SK-N-SH treated with all-trans-retinoic acid at 6 μM for 48 hours (cell line): ENCODE results near the gene TTLL13.
"Not testable (repeated sequence)": the region's sequence is repeated elsewhere in the genome, so short reads cannot be mapped to it uniquely, and the experiment has no call there.

Experiments used
- ATAC-seq: fragments of 200-7000 bp; cut with Tn5 transposase; 3 replicates; pipeline ENCODE4 v1.9.1; 2020; ENCODE audit warnings: mild to moderate bottlenecking, moderate library complexity
- ARNTL ChIP-seq: fragments of 450-650 bp; formaldehyde crosslinking; IDR thresholded peaks from 2 replicates; pipeline ENCODE4 v1.5.0; 2020; ENCODE audit warnings: low read depth, mild to moderate bottlenecking, moderate library complexity, borderline replicate concordance
- BACH2 ChIP-seq: fragments of 250-450 bp; sonication (Bioruptor Pico); IDR thresholded peaks from 2 replicates; pipeline ENCODE4 v1.9.0; 2021; ENCODE audit warnings: mild to moderate bottlenecking, borderline replicate concordance
- CSDC2 ChIP-seq: fragments of 250-450 bp; sonication (Bioruptor Pico); IDR thresholded peaks from 2 replicates; pipeline ENCODE4 v1.5.0; 2020; ENCODE audit warnings: mild to moderate bottlenecking, moderate library complexity
- ESRRG ChIP-seq: fragments of 250-450 bp; sonication (Bioruptor Pico); IDR thresholded peaks from 2 replicates; pipeline ENCODE4 v1.6.1; 2021; ENCODE audit warnings: mild to moderate bottlenecking
- GLIS3 ChIP-seq: fragments of 250-450 bp; sonication (Bioruptor Pico); IDR thresholded peaks from 2 replicates; pipeline ENCODE4 v1.5.0; 2020; ENCODE audit warnings: mild to moderate bottlenecking, moderate library complexity
- ISL1 ChIP-seq: fragments of 250-450 bp; sonication (Bioruptor Pico); IDR thresholded peaks from 2 replicates; pipeline ENCODE4 v2.1.2; 2022; ENCODE audit warnings: mild to moderate bottlenecking, moderate library complexity
- OSR1 ChIP-seq: fragments of 250-450 bp; sonication (Bioruptor Pico); IDR thresholded peaks from 2 replicates; pipeline ENCODE4 v1.8.0; 2022; ENCODE audit warnings: moderate library complexity, mild to moderate bottlenecking, inconsistent platforms
- PPARA ChIP-seq: fragments of 250-450 bp; sonication (Bioruptor Pico); IDR thresholded peaks from 2 replicates; pipeline ENCODE4 v1.5.0; 2020; ENCODE audit warnings: mild to moderate bottlenecking, borderline replicate concordance
- RARB ChIP-seq: fragments of 250-450 bp; sonication (Bioruptor Pico); IDR thresholded peaks from 2 replicates; pipeline ENCODE4 v1.8.0; 2021; ENCODE audit warnings: mild to moderate bottlenecking, moderate library complexity
- SNAI2 ChIP-seq: fragments of 250-450 bp; sonication (Bioruptor Pico); IDR thresholded peaks from 2 replicates; pipeline ENCODE4 v1.5.0; 2020; ENCODE audit warnings: mild to moderate bottlenecking, moderate library complexity
- TCF4 ChIP-seq: fragments of 250-450 bp; sonication (Bioruptor Pico); IDR thresholded peaks from 2 replicates; pipeline ENCODE4 v1.8.0; 2021; ENCODE audit warnings: mild to moderate bottlenecking, moderate library complexity, borderline replicate concordance
- TOX ChIP-seq: fragments of 250-450 bp; sonication (Bioruptor Pico); IDR thresholded peaks from 2 replicates; pipeline ENCODE4 v1.8.0; 2021; ENCODE audit warnings: mild to moderate bottlenecking, moderate library complexity, borderline replicate concordance
- ZC3H10 ChIP-seq: fragments of 250-450 bp; sonication (Bioruptor Pico); IDR thresholded peaks from 2 replicates; pipeline ENCODE4 v1.5.1; 2021; ENCODE audit warnings: mild to moderate bottlenecking, moderate library complexity
- ZFP30 ChIP-seq: fragments of 450-650 bp; formaldehyde crosslinking; IDR thresholded peaks from 2 replicates; pipeline ENCODE4 v1.5.0; 2022; ENCODE audit warnings: mild to moderate bottlenecking, moderate library complexity
- ZNF565 ChIP-seq: fragments of 450-650 bp; formaldehyde crosslinking; conservative IDR thresholded peaks from 2 replicates; pipeline ENCODE4 v1.5.0; 2020; ENCODE audit warnings: low read depth, mild to moderate bottlenecking, moderate library complexity
- ZNF70 ChIP-seq: fragments of 450-650 bp; formaldehyde crosslinking; IDR thresholded peaks from 2 replicates; pipeline ENCODE4 v1.5.0; 2020; ENCODE audit warnings: mild to moderate bottlenecking, moderate library complexity
- ZNF8 ChIP-seq: fragments of 450-650 bp; formaldehyde crosslinking; IDR thresholded peaks from 2 replicates; pipeline ENCODE4 v1.5.0; 2020; ENCODE audit warnings: mild to moderate bottlenecking, moderate library complexity
- TF ChIP-seq, protein P1 (sequence below): fragments of 250-450 bp; sonication (Bioruptor Pico); IDR thresholded peaks from 2 replicates; pipeline ENCODE4 v1.5.1; 2021; ENCODE audit warnings: mild to moderate bottlenecking, moderate library complexity
- TF ChIP-seq, protein P2 (sequence below): fragments of 250-450 bp; sonication (Bioruptor Pico); IDR thresholded peaks from 2 replicates; pipeline ENCODE4 v1.5.0; 2020; ENCODE audit warnings: mild to moderate bottlenecking, moderate library complexity
- TF ChIP-seq, protein P3 (sequence below): fragments of 250-450 bp; sonication (Bioruptor Pico); IDR thresholded peaks from 2 replicates; pipeline ENCODE4 v1.8.0; 2020; ENCODE audit warnings: mild to moderate bottlenecking, moderate library complexity, borderline replicate concordance
- TF ChIP-seq, protein P4 (sequence below): fragments of 250-450 bp; sonication (Bioruptor Pico); IDR thresholded peaks from 2 replicates; pipeline ENCODE4 v1.5.1; 2020; ENCODE audit warnings: low read depth, mild to moderate bottlenecking, moderate library complexity

The TTLL13 gene

DNA sequence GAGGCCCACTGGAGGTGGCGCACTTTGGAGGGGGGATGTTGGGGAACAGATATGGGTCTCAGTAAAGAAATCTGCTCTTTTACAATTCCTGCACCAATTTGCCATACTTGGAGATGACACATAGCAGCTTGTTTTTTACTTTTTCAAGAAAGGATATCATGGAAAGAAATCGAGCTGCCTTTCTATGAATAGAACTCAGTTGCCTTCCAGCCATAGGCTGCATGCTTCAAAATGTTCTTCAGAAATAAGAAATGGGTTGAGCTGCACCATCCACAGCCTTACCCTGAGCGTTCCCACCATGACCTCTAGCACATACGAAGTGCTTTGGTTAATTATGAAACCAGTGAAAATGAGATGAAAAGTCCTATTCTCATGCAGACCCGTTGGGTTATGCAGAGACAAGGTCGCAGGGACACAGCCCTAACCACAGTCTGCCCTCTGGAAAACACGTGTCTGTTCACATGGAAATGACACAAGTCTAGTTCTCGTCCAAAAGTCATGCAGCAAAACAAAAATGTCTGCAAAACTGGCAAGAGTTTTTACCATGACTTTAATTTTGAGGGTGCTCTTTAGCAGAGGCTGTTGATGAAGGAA is 52.4 kb downstream of the TTLL13 start:
- ATAC-seq, result no peak
- TF ChIP-seq ZNF8 (CRISPR knock-in tag), result no peak
- TF ChIP-seq OSR1 (CRISPR knock-in tag), result no peak
- TF ChIP-seq, protein P1, sequence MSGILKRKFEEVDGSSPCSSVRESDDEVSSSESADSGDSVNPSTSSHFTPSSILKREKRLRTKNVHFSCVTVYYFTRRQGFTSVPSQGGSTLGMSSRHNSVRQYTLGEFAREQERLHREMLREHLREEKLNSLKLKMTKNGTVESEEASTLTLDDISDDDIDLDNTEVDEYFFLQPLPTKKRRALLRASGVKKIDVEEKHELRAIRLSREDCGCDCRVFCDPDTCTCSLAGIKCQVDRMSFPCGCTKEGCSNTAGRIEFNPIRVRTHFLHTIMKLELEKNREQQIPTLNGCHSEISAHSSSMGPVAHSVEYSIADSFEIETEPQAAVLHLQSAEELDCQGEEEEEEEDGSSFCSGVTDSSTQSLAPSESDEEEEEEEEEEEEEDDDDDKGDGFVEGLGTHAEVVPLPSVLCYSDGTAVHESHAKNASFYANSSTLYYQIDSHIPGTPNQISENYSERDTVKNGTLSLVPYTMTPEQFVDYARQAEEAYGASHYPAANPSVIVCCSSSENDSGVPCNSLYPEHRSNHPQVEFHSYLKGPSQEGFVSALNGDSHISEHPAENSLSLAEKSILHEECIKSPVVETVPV, result no peak
- no peak for TF ChIP-seq ZC3H10 (CRISPR knock-in tag)
- TF ChIP-seq CSDC2 (CRISPR knock-in tag), result no peak
- TF ChIP-seq SNAI2 (CRISPR knock-in tag), result no peak
- no peak for TF ChIP-seq ZNF70
- TF ChIP-seq TOX (CRISPR knock-in tag), result no peak
- no peak for TF ChIP-seq RARB (CRISPR knock-in tag)
- TF ChIP-seq, protein P2, sequence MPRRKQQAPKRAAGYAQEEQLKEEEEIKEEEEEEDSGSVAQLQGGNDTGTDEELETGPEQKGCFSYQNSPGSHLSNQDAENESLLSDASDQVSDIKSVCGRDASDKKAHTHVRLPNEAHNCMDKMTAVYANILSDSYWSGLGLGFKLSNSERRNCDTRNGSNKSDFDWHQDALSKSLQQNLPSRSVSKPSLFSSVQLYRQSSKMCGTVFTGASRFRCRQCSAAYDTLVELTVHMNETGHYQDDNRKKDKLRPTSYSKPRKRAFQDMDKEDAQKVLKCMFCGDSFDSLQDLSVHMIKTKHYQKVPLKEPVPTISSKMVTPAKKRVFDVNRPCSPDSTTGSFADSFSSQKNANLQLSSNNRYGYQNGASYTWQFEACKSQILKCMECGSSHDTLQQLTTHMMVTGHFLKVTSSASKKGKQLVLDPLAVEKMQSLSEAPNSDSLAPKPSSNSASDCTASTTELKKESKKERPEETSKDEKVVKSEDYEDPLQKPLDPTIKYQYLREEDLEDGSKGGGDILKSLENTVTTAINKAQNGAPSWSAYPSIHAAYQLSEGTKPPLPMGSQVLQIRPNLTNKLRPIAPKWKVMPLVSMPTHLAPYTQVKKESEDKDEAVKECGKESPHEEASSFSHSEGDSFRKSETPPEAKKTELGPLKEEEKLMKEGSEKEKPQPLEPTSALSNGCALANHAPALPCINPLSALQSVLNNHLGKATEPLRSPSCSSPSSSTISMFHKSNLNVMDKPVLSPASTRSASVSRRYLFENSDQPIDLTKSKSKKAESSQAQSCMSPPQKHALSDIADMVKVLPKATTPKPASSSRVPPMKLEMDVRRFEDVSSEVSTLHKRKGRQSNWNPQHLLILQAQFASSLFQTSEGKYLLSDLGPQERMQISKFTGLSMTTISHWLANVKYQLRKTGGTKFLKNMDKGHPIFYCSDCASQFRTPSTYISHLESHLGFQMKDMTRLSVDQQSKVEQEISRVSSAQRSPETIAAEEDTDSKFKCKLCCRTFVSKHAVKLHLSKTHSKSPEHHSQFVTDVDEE (CRISPR knock-in tag), result no peak
- no peak for TF ChIP-seq ZFP30
- TF ChIP-seq PPARA (CRISPR knock-in tag), result no peak
- no peak for TF ChIP-seq BACH2

DNA sequence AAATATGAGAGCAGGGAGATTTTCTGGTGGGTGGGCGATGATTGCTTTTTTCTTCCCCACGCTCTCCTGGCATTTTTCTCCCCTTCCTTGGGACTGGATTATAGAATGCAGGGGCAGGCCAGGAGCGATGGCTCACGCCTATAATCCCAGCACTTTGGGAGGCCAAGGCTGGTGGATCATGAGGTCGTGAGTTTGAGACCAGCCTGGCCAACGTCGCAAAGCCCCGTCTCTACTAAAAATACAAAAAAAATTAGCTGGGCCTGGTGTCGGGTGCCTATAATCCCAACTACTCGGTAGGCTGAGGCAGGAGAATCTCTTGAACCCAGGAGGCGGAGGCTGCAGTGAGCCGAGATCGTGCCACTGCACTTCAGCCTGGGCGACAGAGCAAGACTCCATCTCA is 56.0 kb downstream of the TTLL13 start:
- ATAC-seq, result not testable (repeated sequence)

DNA sequence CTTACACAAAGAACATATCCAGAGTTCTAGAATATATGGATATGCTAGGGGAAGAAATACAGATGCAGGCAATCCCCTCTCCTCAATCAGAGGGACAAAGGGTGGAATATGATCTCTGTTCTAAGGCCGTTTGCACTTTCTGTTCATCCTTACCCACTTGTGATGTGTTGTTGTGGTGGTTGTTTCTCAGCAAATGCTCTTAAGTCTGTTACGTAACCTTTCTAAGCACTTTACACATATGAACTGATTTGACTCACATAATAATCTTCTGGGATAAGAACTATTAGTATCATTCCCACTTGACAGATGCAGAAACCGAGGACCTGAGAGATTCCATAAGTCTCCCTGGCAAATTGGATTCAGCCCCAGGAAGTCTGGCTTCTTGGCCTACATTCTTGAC is 56.6 kb downstream of the TTLL13 start:
- TF ChIP-seq, protein P2 (CRISPR knock-in tag), result no peak
- TF ChIP-seq SNAI2 (CRISPR knock-in tag) (no peak), BACH2 (no peak), TOX (CRISPR knock-in tag) (no peak), ISL1 (CRISPR knock-in tag) (no peak), TCF4 (CRISPR knock-in tag) (no peak), RARB (CRISPR knock-in tag) (no peak), CSDC2 (CRISPR knock-in tag) (no peak), ESRRG (no peak), ZNF565 (no peak), ARNTL (CRISPR knock-in tag) (no peak), GLIS3 (CRISPR knock-in tag) (no peak), OSR1 (CRISPR knock-in tag) (no peak), ZNF70 (no peak)
- TF ChIP-seq, protein P3, sequence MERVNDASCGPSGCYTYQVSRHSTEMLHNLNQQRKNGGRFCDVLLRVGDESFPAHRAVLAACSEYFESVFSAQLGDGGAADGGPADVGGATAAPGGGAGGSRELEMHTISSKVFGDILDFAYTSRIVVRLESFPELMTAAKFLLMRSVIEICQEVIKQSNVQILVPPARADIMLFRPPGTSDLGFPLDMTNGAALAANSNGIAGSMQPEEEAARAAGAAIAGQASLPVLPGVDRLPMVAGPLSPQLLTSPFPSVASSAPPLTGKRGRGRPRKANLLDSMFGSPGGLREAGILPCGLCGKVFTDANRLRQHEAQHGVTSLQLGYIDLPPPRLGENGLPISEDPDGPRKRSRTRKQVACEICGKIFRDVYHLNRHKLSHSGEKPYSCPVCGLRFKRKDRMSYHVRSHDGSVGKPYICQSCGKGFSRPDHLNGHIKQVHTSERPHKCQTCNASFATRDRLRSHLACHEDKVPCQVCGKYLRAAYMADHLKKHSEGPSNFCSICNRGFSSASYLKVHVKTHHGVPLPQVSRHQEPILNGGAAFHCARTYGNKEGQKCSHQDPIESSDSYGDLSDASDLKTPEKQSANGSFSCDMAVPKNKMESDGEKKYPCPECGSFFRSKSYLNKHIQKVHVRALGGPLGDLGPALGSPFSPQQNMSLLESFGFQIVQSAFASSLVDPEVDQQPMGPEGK (CRISPR knock-in tag), result no peak
- TF ChIP-seq, protein P1, result no peak
- TF ChIP-seq, protein P4, sequence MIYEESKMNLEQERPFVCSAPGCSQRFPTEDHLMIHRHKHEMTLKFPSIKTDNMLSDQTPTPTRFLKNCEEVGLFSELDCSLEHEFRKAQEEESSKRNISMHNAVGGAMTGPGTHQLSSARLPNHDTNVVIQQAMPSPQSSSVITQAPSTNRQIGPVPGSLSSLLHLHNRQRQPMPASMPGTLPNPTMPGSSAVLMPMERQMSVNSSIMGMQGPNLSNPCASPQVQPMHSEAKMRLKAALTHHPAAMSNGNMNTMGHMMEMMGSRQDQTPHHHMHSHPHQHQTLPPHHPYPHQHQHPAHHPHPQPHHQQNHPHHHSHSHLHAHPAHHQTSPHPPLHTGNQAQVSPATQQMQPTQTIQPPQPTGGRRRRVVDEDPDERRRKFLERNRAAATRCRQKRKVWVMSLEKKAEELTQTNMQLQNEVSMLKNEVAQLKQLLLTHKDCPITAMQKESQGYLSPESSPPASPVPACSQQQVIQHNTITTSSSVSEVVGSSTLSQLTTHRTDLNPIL (CRISPR knock-in tag), result no peak
- no peak for ATAC-seq
